HG03196 (cell line): ENCODE results near the gene LRRC17.

Experiments used
- ATAC-seq: cut with Tn5 transposase; IDR thresholded peaks from one replicate; pipeline ENCODE4 v1.9.1; 2021; ENCODE audit not compliant: unreplicated experiment

The LRRC17 gene

DNA sequence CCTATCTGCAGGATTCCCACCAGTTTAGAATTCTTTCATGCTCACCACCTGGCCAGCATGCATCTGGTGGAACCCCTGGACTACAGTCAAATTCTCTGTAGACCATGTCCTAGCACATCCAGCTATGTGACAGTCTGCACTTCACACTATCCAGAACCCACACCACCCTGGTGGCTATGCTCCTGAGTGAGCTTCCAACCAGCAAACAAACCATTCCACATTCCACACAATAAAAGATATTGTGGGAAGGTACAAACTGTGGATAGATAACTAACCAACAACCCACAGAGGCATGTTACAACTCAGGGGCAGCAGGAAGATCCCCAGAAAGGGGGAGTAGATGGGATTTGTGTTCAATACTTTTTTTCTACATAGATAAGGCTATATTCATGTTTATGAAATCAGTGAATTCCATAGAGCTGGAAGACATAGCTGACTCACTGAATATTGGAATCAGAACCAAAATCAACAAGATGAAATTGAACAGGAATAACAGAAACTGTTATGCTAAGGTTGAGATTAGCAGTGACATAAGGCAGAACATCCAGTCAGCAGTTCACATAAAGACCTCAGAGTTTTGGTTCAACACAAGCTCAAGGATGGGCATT lies 72.5 kb downstream of the LRRC17 start:
- ATAC-seq = no peak

DNA sequence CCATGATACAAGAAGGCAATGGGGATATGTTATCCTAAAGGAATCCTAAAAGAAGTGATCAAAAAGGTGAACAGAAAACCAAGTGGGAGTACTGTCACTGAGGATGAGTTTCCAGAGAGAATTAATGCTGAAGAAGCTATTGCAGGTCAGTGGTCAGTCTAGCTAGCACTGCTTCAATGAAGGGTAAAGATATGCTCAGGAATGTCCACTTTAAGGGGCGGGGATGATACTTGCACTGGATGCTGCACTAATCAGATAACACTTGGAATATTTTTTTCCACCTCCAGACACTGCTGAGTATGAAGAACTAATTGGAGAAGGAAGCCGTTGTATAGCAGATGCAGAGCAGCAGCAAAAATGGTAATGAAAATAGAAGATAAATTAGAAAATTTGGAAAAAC lies 75.3 kb downstream of the LRRC17 start:
- no peak for ATAC-seq

DNA sequence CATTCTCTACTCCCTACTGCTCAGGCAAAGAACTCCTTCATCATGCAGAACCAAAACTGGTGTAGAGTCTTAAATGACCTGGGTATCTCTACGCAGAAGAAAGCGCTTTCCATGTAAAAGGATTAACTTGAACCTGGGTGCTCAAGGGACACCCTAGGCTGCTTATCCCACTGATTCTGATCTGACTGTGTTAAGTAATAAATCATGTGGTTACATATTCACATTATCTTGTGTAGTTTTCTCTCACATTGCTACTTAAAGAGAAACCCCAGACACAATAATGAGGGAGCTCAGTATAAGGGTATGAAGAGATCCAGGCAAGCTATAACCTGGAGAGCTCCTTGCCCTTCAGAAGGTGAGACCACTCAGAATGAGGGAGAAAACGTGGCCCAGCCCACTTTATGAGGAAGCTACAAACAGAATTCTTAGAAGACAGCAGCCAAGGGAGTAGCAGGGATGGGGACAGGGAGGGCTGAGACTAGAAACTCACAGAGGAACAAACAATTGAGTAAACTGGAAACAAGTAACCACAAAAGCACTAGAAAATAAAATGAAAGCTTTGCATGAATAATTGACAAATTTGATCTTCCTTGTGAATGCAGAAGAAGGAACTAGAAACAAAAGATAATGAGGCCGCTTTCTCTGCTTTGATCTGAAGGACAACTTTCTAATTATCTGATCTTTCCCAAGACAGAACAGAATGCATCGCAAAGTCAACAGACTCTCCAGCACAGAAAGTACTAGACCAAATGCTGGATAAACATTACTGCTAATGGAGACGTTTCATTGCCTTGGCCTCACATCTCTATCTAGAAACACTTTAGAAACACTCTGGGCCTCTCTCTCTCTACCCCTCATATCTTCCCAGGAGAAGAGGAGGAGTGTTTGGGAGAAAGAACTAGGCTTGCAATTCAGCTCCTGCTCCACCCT lies 76.1 kb downstream of the LRRC17 start:
- no peak for ATAC-seq

DNA sequence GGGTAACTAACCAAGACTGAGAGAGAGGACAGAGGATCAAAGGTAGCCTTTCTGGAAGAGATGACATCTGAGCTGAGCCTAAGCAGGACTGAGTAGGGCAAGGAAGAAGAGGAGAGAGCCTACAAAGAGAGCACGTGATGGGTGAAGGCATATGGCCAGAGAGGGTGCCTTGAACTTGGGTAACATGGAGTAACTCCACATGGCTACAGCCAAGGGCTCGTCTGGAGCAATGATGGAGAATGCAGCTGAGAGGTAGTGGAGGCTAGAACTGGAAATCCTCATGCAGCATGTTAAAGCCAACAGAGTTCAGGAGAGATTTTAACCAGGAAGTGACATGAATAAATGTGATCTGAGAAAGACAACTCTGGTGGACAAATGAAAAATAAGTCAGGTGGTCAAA lies 77.8 kb downstream of the LRRC17 start:
- no peak for ATAC-seq

DNA sequence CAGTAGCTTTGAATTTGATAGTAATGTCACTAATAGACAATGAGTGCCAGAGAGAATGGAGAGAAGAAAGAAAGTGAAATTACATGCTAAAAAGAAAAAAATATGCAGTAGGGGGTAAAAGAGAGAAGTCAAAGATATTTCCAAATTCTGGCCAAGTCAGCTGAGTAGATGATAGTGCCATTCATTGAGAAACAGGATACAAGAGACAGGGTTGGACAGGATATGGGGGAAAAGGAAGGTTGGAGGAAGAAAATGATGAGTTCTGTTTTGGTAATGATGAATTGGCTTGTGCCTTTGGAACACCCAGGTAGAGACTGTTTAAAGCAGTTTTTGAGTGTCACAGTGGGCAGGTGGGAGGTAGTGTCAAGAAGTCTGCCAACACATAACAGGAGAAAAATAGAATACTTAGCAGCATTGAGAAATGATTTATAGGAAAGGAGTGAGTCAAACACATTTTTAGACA lies 78.3 kb downstream of the LRRC17 start:
- no peak for ATAC-seq

DNA sequence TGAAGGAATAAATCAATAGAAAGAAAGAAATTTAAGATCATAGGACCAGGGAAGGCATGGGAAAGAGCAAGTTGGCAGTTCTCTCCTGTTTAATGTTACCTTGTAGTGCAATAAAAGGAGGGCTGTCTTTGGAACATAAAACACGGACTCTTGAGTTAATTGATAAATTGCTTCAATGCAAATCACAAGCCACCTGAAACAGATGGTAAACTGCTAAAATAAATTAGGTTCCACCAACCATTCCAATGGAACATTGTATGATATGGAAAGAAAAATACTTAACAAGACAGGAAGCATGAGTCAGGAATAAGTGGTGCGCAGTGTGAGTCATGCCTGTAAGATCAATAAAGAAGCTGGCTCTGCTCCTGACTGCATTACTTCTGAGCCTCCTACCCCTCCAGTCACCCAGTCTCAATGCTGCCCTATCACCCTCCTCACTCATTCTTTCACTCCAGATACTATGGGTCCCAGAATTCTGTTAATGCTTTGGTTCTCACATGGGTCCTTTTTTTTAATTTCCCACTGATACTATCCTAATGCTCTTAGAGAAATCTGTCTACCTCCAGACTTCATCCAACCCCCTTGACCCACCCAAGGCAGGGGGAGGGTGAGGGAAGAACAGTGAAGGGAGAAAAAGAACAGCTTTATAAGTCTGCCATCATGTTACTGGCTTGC lies 78.9 kb downstream of the LRRC17 start:
- ATAC-seq = no peak

DNA sequence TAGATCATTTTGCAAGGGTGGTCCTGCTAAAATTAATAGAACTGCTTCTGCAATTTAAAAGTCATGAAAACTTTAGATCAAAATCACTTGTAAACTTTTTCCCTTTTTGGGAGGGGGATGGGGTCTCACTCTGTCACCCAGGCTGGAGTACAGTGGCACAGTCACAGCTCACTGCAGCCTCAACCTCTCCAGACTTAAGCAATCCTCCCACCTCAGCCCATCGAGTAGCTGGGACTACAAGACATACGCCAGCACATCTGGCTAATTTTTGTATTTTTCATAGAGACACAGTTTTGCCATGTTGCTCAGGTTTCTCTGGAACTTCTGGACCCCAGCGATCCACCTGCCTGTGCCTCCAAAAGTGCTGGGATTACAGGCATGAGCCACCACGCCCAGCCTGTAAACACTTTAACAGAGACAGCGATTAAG lies 79.7 kb downstream of the LRRC17 start:
- ATAC-seq = no peak

DNA sequence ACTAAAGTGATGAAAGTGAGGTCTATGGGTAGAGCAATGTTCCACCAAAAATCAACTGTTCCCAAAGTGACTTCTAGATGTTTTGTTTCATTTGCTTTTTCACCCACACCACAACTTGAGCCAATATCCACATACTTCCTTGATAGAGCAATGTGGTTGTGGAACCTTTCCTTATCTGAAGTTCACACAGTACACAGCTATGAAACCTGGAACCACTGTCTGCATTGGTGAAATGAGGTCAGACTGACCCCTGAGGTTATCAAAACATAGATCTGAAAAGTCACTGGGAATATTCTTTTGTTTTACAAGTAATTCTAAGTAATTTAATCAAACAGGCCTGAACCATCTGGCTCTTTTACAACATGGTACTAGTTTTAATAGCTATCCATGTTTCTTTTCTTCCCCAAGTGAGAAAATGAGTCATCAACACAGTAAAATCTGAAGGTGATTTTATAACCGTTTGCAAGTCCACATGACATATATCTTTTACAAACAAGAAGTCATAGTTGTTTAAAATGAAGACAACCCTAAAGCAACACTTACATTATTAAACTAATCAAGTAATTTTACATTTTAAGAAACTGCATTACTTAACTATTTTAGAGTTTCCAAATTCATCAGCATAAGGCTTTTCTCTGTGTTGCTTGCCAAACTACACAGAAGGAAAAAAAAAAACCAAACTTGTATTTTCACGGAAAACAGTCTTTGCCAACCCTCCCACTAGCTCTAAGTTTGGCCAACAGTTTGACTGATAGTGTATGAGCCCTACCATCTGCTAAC lies 80.3 kb downstream of the LRRC17 start:
- ATAC-seq = no peak

DNA sequence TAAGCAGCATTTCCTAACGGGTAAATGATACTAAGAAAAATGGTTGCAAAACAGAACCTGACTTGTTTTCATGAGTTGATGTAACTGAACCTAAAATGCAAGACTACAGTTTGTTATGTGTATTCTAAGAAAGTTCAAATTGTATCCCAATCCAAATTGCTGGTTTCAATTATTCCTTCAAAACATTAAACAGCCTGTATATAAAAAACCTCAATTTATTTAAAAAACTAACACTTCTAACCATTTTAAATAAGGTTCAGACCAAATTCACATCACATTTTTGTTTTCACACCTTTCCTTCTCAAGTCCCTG lies 80.9 kb downstream of the LRRC17 start:
- ATAC-seq = no peak

DNA sequence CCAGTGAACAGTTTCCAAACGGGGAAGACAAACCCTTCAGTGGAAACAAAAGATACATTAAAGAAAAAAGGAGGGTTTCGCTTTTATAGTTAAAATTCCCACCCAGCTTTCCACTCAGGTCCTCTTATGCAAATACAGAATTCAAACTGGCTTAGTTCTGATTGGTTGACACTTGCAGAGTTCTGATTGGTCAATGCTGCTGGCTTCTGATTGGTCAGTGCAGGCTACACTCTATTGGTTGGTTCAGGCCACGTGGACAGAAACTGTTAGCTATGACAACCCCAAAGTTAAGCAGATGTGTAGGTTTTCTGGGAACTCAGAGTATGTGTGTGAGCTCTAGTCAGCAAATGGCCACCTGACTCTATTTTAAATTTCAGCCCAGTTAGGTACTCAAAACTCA lies 81.8 kb downstream of the LRRC17 start:
- ATAC-seq = no peak
